ENCODE data around the gene NPAP1.

The NPAP1 gene

GRCh38 chr15:24696842-24697241 is 21.3 kb downstream of the NPAP1 start:
- Histone ChIP-seq H3K9me3 (ENCODE audit: severe bottlenecking) (peaks cover 8% of the 10 kb centered on the region), H3K4me3 (ENCODE audit: severe bottlenecking) (no peak overlapping the region), H3K36me3 (ENCODE audit: low read depth) (no peaks in the 10 kb centered on the region), H3K27ac (ENCODE audit: poor library complexity, severe bottlenecking) (no peak overlapping the region), H3K4me1 (ENCODE audit: insufficient read depth, poor library complexity, severe bottlenecking) (no peaks in the 10 kb centered on the region), H3K27me3 (ENCODE audit: insufficient read depth, poor library complexity, severe bottlenecking) (no peaks in the 10 kb centered on the region)
- DNase-seq (ENCODE audit: low spot score), result no peak
- TF ChIP-seq CTCF (IDR thresholded peaks at IDR 0.05; ENCODE audit: poor library complexity, severe bottlenecking), result no peak
- ATAC-seq (ENCODE audit: low read depth), result no peak

- H3K27ac ChIP-seq (ENCODE audit: poor library complexity, severe bottlenecking), result no peak overlapping the region
- no peaks in the 10 kb centered on the region for H3K36me3 ChIP-seq (ENCODE audit: low read depth)
- H3K27me3 ChIP-seq (ENCODE audit: insufficient read depth, poor library complexity, severe bottlenecking), result no peaks in the 10 kb centered on the region
- DNase-seq (ENCODE audit: low spot score) (no peak), ATAC-seq (ENCODE audit: low read depth) (no peak)
- no peak overlapping the region for H3K4me3 ChIP-seq (ENCODE audit: severe bottlenecking)
- H3K4me1 ChIP-seq (ENCODE audit: insufficient read depth, poor library complexity, severe bottlenecking), result no peaks in the 10 kb centered on the region
- no peak for TF ChIP-seq CTCF (IDR thresholded peaks at IDR 0.05; ENCODE audit: poor library complexity, severe bottlenecking)
- H3K9me3 ChIP-seq (ENCODE audit: severe bottlenecking), result peaks cover 5% of the 10 kb centered on the region
Observed at GRCh38 chr15:24718289-24719082, 42.9 kb downstream of the NPAP1 start.

GRCh38 chr15:24729760-24730159 is 54.2 kb downstream of the NPAP1 start:
- no peak for DNase-seq (ENCODE audit: low spot score)
- H3K4me1 ChIP-seq (ENCODE audit: insufficient read depth, poor library complexity, severe bottlenecking), result no peaks in the 10 kb centered on the region
- no peak for ATAC-seq (ENCODE audit: low read depth)
- no peak overlapping the region for H3K4me3 ChIP-seq (ENCODE audit: severe bottlenecking)
- H3K27me3 ChIP-seq (ENCODE audit: insufficient read depth, poor library complexity, severe bottlenecking), result no peaks in the 10 kb centered on the region
- no peaks in the 10 kb centered on the region for H3K9me3 ChIP-seq (ENCODE audit: severe bottlenecking)
- TF ChIP-seq CTCF (IDR thresholded peaks at IDR 0.05; ENCODE audit: poor library complexity, severe bottlenecking), result no peak
- H3K36me3 ChIP-seq (ENCODE audit: low read depth), result no peaks in the 10 kb centered on the region
- H3K27ac ChIP-seq (ENCODE audit: poor library complexity, severe bottlenecking), result no peak overlapping the region

Measured in RWPE2 (cell line).